GM19043 (cell line): ENCODE measurements around the gene CRISPLD2.

Experiments used
- ATAC-seq: cut with Tn5 transposase; IDR thresholded peaks from one replicate; pipeline ENCODE4 v1.9.1; 2021; ENCODE audit warnings: low read depth; ENCODE audit not compliant: unreplicated experiment

CRISPLD2 gene

GRCh38 chr16:84839054-84839453 lies 19.3 kb downstream of the CRISPLD2 start:
- ATAC-seq: no peak

DNA sequence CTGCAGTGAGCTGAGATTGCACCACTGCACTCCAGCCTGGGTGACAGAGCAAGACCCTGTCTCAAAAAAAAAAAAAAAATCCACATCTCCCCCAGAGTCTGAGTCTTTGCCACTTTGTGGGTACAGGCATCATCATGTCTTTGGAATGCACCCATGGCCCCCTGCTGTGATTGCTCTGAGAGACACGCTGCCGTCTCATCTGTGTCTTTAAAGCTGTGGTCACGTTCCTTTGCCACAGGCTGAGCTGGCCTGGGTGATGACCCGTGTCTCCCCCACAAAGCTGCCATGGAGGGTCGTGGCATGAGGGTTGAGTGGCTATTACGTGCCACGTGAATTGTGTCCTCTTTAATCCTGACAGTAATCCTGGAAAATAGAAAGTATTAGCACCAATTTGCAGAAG lies 20.2 kb downstream of the CRISPLD2 start:
- no peak for ATAC-seq

DNA sequence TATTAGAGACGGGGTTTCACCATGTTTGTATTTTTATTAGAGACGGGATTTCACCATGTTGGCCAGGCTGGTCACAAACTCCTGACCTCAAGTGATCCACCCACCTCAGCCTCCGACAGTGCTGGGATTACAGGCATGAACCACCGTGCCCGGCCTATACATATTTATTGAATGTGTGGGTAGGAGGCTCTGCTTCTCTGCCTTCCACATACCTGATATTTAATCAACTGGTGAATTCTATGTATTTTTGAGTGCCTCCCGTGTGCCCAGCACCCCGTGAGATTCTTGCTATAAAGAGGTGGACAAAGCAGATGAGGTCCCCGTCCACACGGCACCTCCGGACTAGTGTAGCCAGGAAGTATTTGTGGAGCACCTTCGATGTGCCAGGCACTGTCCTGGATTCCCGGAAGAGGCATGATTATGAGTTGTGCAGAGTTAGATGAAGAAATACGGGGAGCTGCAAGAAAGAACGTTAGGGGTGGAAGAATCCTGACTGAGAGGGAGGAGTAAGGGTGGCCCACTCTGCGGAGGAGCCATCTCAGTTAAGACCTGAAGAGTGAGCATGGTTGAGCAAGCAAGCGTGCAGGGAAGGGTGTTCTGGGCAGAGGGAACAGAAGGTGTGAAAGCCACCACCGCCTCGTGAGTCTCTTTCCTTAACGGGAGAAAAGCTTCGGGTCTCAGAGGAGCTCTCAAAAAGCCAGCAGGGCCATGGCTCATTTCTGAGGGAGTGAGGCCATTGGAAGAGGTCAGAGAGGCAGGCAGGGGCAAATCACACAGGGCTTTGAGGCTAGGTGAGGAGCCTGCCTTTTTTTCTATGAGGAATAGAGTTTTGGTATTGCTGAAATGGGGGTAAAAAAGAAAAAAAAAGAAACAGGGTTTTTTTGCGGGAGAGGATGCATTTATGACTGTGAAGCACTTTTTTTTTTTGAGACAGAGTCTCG lies 21.2 kb downstream of the CRISPLD2 start:
- ATAC-seq: no peak

- ATAC-seq: no peak
These were observed 22.1 kb downstream of the CRISPLD2 start for GRCh38 chr16:84841787-84842300.

GRCh38 chr16:84842516-84843148 lies 22.8 kb downstream of the CRISPLD2 start:
- no peak for ATAC-seq

DNA sequence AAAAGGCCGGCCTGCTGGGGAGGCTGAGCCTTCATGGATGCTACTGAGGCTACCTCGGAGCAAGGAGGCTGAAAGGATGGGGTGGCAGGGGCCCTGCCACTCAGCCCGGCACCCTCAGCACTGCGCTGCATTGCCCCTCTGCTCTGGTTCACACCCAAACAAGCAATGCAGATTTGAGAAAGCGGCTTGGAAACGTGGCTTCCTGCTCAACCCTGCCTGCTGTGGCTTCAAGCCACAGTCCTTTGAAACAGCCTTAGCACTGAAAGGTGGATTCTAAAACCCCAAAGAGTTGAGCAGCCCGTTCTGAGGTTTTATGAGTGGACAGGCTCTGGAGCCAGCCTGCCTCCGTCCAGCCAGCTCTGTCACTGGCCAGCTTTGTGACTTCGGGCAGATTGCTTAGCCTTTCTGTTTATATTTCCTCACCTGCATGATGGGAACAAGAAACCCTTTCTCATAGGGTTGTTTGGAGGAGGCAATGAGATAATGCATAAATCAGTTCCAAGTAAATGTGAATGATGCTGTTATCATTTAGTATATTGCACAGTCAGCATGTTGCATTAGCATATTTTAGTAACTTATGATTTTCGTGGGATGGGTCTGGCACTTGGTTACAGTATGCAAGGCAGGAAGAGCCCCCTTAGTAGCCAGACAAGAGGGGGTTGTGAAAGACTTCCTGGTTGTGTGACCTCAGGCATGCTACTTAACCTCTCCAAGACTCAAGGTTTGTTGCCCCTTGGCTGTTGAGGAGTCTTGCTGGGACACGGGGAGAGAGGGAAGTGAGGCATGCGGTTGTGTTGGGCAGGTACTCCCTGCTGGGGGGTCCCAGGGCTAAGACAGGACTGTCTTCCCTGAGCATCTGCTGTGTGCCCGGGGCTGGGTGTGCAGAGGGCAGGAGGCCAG lies 23.6 kb downstream of the CRISPLD2 start:
- no peak for ATAC-seq

DNA sequence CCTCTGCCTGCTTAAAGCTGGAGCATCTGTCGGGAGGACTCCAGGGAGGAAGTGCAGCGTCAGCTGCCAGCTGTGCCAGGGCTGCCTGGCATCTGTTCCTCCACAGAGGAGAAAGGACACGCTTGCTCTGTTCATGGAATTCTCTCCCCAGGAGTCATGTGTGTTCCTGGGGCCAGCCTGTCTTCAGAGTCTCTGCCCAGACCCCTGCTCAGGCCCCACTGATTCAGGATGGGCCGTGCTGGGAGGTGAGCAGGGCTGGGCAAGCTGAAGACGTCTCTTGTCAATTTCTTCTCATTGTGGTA lies 24.2 kb downstream of the CRISPLD2 start:
- ATAC-seq: no peak

- ATAC-seq: no peak
These were observed 25.0 kb downstream of the CRISPLD2 start for GRCh38 chr16:84844559-84845495.

GRCh38 chr16:84845496-84846002 lies 25.8 kb downstream of the CRISPLD2 start:
- ATAC-seq: no peak

GRCh38 chr16:84847564-84848355 lies 28.0 kb downstream of the CRISPLD2 start:
- no peak for ATAC-seq

- no peak for ATAC-seq
These were observed 29.3 kb downstream of the CRISPLD2 start for GRCh38 chr16:84848986-84849634.

DNA sequence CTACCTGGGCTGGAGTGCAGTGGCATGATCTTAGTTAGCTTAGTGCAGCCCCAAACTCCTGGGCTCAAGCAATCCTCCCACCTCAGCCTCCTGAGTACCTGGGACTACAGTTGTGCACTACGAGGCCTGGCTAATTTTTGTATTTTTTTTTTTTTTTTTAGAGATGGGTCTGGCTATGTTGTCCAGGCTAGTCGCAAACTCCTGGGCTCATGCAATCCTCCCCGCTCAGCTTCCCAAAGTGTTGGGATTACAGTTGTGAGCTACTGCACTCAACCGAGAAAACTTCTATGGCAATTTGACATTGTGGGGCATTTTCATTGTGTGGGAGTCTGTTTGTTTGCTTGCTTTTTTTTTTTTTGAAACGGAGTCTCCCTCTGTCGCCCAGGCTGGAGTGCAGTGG lies 30.0 kb downstream of the CRISPLD2 start:
- no peak for ATAC-seq

GRCh38 chr16:84850714-84851113 lies 30.9 kb downstream of the CRISPLD2 start:
- ATAC-seq: no peak

DNA sequence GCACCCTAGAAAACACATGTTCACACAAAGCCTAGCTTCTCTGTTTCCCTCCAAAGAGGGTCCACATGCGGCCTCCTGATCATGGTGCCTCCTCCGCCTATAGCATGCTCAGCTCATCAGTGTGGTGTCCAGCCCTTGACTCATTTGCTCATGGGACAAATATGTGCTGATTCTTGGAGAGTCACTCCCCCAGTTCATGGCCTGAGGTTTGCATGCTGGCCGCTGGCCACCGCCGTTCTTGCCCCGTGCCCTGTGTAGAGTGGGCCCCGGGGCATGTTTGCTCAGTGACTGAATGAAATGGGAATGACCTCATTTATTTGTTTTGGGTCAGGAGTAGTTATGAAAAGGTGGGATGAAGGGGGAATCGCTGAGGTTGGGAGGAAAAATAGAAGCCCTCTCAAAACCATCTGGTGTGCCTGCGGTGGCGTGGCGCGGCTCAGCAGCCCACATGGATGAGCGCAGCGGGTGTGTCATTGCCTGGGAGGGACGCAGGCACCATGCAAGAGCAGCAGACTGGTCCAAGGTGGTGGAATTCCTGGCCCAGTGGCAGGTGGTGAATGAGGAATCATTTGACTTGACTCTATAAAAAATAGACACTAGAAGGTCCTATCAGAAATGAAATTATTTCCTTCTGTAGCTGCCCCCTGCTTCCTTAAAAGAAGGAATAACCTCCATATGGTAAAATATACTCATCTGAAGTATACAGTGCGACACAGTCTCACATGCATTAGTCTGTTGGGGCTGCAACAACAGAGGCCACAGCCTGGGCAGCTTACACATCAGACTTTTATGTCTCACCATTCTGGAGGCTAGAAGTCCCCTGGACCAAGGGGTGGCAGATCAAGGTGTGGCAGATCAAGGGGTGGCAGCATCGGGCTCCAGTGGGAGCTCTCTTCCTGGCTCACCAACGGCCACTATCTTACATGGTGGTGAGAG lies 31.7 kb downstream of the CRISPLD2 start:
- no peak for ATAC-seq

DNA sequence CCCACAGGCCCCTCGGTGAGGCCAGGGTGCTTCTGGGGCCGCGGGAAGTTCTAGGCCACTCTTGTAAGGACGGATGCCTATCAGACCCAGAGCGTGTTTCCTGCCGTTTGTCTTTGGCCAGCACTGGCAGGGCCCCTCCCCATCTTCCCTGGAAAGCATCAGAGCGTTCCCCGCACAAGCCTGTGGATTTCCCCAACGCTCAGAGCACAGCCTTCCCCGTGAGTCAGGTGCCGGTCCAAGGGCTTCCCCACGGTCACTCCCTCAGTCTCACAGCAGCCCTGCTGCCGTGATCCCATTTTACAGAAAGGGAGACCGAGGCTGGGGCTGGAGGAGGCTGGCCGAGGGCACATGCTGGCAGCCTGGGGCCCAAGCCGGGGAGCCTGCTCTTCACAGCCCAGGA lies 33.7 kb downstream of the CRISPLD2 start:
- ATAC-seq: no peak

DNA sequence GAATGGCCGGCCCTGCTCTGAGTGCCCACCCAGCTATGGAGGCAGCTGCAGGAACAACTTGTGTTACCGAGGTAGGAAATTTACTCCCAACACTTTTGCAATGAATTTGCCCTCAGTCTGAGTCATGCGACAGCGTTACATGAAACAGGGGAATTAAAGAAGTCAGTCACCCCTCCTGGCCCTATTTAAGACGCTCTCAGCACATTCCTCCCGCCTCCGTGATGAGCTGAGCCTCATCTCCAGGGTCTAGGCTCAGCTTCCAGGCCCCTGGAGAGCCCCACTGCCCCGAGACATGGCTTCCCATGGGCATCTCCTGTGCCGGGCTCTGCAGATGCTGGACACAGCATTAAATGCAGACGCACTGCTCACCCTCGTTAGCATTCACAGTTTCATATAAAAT lies 35.0 kb downstream of the CRISPLD2 start:
- no peak for ATAC-seq
